Keratinocyte (primary cell): ENCODE data around the gene ST6GALNAC5.

ENCODE experiments used
- EZH2 ChIP-seq: IDR thresholded peaks from one replicate; pipeline ENCODE4 v1.6.1; 2012; ENCODE audit warnings: inconsistent platforms, mild to moderate bottlenecking, low read length, moderate library complexity
- TF ChIP-seq, protein P1 (sequence below), 3 experiments: IDR thresholded peaks in 1 of 3; conservative IDR thresholded peaks in 1 of 3; optimal IDR thresholded peaks in 1 of 3; 2 replicates in 2 of 3; 3 replicates in 1 of 3; pipeline versions ENCODE3 to v1.5.1; 2011; ENCODE audit warnings: low read length in 3 of 3, mild to moderate bottlenecking in 3 of 3, moderate library complexity in 2 of 3, control low read depth in 1 of 3, inconsistent platforms in 1 of 3; ENCODE audit not compliant: insufficient read depth in 2 of 3; ENCODE audit errors: extremely low read depth in 1 of 3

DNA sequence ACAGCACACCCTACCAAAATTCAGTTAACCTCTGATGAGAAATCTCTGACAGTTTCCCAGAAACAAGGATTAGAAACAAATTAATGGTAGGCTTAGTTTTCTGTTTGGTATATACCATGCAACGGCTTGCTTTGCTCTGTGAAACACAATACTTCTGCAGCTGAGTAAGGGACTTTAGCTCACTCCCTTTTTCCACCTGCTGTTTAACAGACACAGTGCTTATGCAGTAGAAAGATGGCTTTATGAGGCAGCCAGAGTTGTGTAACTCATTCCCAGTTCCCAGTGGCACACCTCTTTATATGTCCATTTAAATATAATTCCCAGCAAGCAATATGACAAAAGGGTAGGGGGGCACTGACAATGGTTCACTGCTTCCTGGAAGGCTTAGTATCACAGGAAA, 228.0 kb downstream of the ST6GALNAC5 start:
- TF ChIP-seq, protein P1, sequence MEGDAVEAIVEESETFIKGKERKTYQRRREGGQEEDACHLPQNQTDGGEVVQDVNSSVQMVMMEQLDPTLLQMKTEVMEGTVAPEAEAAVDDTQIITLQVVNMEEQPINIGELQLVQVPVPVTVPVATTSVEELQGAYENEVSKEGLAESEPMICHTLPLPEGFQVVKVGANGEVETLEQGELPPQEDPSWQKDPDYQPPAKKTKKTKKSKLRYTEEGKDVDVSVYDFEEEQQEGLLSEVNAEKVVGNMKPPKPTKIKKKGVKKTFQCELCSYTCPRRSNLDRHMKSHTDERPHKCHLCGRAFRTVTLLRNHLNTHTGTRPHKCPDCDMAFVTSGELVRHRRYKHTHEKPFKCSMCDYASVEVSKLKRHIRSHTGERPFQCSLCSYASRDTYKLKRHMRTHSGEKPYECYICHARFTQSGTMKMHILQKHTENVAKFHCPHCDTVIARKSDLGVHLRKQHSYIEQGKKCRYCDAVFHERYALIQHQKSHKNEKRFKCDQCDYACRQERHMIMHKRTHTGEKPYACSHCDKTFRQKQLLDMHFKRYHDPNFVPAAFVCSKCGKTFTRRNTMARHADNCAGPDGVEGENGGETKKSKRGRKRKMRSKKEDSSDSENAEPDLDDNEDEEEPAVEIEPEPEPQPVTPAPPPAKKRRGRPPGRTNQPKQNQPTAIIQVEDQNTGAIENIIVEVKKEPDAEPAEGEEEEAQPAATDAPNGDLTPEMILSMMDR (optimal IDR thresholded peaks at IDR 0.05 in 1 of 3, IDR thresholded peaks at IDR 0.05 in 1 of 3, conservative IDR thresholded peaks at IDR 0.05 in 1 of 3; ENCODE audit: extremely low read depth in 1 of 3, insufficient read depth in 2 of 3, low read length in 3 of 3) = no peak
- no peak for TF ChIP-seq EZH2
